ENCODE measurements around the gene GABRR3.

The GABRR3 gene

GRCh38 chr3:98035208-98035607 lies at the start of gene GABRR3:
GABRR3 (minus strand) TSS chr3:98035315; CDS start chr3:98034987, 328 bp downstream.
- no peaks in the 10 kb centered on the region for H3K9me3 ChIP-seq (ENCODE audit: control insufficient read depth, insufficient read depth, low read depth, low read length)
- H3K4me3 ChIP-seq (ENCODE audit: low read depth, low read length), result no peak within 1 kb of the TSS
- ChIA-PET CTCF (no interaction called here), POLR2A (no interaction called here)
- H3K36me3 ChIP-seq (ENCODE audit: control insufficient read depth in 2 of 2, insufficient read depth in 1 of 2, low read length in 2 of 2), result no peaks in the 10 kb centered on the region
- TF ChIP-seq, protein P1, sequence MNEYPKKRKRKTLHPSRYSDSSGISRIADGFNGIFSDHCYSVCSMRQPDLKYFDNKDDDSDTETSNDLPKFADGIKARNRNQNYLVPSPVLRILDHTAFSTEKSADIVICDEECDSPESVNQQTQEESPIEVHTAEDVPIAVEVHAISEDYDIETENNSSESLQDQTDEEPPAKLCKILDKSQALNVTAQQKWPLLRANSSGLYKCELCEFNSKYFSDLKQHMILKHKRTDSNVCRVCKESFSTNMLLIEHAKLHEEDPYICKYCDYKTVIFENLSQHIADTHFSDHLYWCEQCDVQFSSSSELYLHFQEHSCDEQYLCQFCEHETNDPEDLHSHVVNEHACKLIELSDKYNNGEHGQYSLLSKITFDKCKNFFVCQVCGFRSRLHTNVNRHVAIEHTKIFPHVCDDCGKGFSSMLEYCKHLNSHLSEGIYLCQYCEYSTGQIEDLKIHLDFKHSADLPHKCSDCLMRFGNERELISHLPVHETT (tag by site-specific recombination; IDR thresholded peaks at IDR 0.05), result no peak
- TF ChIP-seq SP3 (tag by site-specific recombination; IDR thresholded peaks at IDR 0.05), result no peak
- TF ChIP-seq ZFHX2 (tag by site-specific recombination; conservative IDR thresholded peaks at IDR 0.05), result no peak
- no peak for TF ChIP-seq RBAK (tag by site-specific recombination; IDR thresholded peaks at IDR 0.05)
- no peak for TF ChIP-seq FEZF1 (tag by site-specific recombination; IDR thresholded peaks at IDR 0.05)
- no peak for TF ChIP-seq ZNF785 (tag by site-specific recombination; IDR thresholded peaks at IDR 0.05)
- TF ChIP-seq ZNF660 (tag by site-specific recombination; IDR thresholded peaks at IDR 0.05), result no peak
- no peak for TF ChIP-seq ZNF555 (tag by site-specific recombination; conservative IDR thresholded peaks at IDR 0.05)
- no peak for TF ChIP-seq BCL11A (tag by site-specific recombination; IDR thresholded peaks at IDR 0.05; ENCODE audit: low read depth)
- TF ChIP-seq ZNF521 (tag by site-specific recombination; IDR thresholded peaks at IDR 0.05), result no peak
- no peak for TF ChIP-seq ZNF169 (tag by site-specific recombination; IDR thresholded peaks at IDR 0.05)
- TF ChIP-seq ZNF202 (tag by site-specific recombination; IDR thresholded peaks at IDR 0.05; ENCODE audit: borderline replicate concordance), result no peak
- no peak for TF ChIP-seq ZNF692 (tag by site-specific recombination; IDR thresholded peaks at IDR 0.05)
- no peak for TF ChIP-seq ZBTB20 (tag by site-specific recombination; IDR thresholded peaks at IDR 0.05)
- TF ChIP-seq, protein P2, sequence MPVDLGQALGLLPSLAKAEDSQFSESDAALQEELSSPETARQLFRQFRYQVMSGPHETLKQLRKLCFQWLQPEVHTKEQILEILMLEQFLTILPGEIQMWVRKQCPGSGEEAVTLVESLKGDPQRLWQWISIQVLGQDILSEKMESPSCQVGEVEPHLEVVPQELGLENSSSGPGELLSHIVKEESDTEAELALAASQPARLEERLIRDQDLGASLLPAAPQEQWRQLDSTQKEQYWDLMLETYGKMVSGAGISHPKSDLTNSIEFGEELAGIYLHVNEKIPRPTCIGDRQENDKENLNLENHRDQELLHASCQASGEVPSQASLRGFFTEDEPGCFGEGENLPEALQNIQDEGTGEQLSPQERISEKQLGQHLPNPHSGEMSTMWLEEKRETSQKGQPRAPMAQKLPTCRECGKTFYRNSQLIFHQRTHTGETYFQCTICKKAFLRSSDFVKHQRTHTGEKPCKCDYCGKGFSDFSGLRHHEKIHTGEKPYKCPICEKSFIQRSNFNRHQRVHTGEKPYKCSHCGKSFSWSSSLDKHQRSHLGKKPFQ (tag by site-specific recombination; IDR thresholded peaks at IDR 0.05), result no peak
- H3K4me1 ChIP-seq (ENCODE audit: control insufficient read depth, insufficient read depth, low read length), result no peaks in the 10 kb centered on the region
- H3K27ac ChIP-seq (ENCODE audit: extremely low read depth, low read depth, low read length), result no peak within 1 kb of the TSS

GRCh38 chr3:98073486-98073885 lies 38.4 kb upstream of the GABRR3 start:
- no peaks in the 10 kb centered on the region for H3K36me3 ChIP-seq (ENCODE audit: control insufficient read depth in 2 of 2, insufficient read depth in 1 of 2, low read length in 2 of 2)
- ChIA-PET CTCF (no interaction called here), POLR2A (no interaction called here)
- H3K9me3 ChIP-seq (ENCODE audit: control insufficient read depth, insufficient read depth, low read depth, low read length), result no peaks in the 10 kb centered on the region
- H3K27ac ChIP-seq (ENCODE audit: extremely low read depth, low read depth, low read length), result no peak overlapping the region
- no peaks in the 10 kb centered on the region for H3K4me1 ChIP-seq (ENCODE audit: control insufficient read depth, insufficient read depth, low read length)
- no peak overlapping the region for H3K4me3 ChIP-seq (ENCODE audit: low read depth, low read length)
- TF ChIP-seq, protein P3, sequence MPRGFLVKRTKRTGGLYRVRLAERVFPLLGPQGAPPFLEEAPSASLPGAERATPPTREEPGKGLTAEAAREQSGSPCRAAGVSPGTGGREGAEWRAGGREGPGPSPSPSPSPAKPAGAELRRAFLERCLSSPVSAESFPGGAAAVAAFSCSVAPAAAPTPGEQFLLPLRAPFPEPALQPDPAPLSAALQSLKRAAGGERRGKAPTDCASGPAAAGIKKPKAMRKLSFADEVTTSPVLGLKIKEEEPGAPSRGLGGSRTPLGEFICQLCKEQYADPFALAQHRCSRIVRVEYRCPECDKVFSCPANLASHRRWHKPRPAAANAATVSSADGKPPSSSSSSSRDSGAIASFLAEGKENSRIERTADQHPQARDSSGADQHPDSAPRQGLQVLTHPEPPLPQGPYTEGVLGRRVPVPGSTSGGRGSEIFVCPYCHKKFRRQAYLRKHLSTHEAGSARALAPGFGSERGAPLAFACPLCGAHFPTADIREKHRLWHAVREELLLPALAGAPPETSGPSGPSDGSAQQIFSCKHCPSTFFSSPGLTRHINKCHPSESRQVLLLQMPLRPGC (tag by site-specific recombination; IDR thresholded peaks at IDR 0.05), result no peak
- TF ChIP-seq ZNF416 (tag by site-specific recombination; IDR thresholded peaks at IDR 0.05), result no peak
- TF ChIP-seq KLF16 (tag by site-specific recombination; IDR thresholded peaks at IDR 0.05), result no peak
- TF ChIP-seq ZNF311 (tag by site-specific recombination; IDR thresholded peaks at IDR 0.05; ENCODE audit: borderline replicate concordance), result no peak
- TF ChIP-seq ZNF280C (tag by site-specific recombination; IDR thresholded peaks at IDR 0.05), result no peak
- TF ChIP-seq ZBTB11 (tag by site-specific recombination; conservative IDR thresholded peaks at IDR 0.05; ENCODE audit: low read depth), result no peak
- TF ChIP-seq HOXC10 (CRISPR knock-in tag; IDR thresholded peaks at IDR 0.05), result no peak
- no peak for TF ChIP-seq ZNF596 (tag by site-specific recombination; IDR thresholded peaks at IDR 0.05)
- TF ChIP-seq ZNF184 (tag by site-specific recombination; IDR thresholded peaks at IDR 0.05), result no peak
- TF ChIP-seq IKZF3 (tag by site-specific recombination; IDR thresholded peaks at IDR 0.05), result no peak
- no peak for TF ChIP-seq ZNF621 (tag by site-specific recombination; IDR thresholded peaks at IDR 0.05)

All from HEK293 (cell line).